GM12878 (cell line): ENCODE data around the gene SGTA. TPM values are rescaled to one million over a fixed set of nuclear protein-coding genes. Genes with fewer than 3 reads are reported as not detected.

Source experiments
- ATAC-seq: fragments of 200-7000 bp; cut with Tn5 transposase; 3 replicates; pipeline ENCODE4 v1.9.1; 2020; ENCODE audit warnings: mild to moderate bottlenecking, moderate library complexity
- BruUV-seq: library from RNA; stranded (reverse); fragments of 400-500 nt; replicated peaks from 2 replicates; lab custom pipeline; 2021; lab: Mats Ljungman, UMichigan
- CTCF ChIA-PET: fragments of 300-600 bp; sonication (Branson Sonifier 250); formaldehyde crosslinking; extraction: SDS; loops from one replicate; lab custom pipeline; 2021; ENCODE audit warnings: inconsistent platforms; lab: Yijun Ruan, JAX
- POLR2A ChIA-PET: fragments of 350-600 bp; formaldehyde crosslinking; extraction: SDS; loops from one replicate; lab custom pipeline; 2021; ENCODE audit warnings: inconsistent platforms; lab: Charles Lee
- RAD21 ChIA-PET: fragments of 300-600 bp; sonication (Branson Sonifier 250); formaldehyde crosslinking; loops from one replicate; lab custom pipeline; 2023; ENCODE audit warnings: antibody characterized with exemption; ENCODE audit not compliant: unreplicated experiment; lab: Charles Lee
- SMC1A ChIA-PET: fragments of 300-600 bp; sonication (Branson Sonifier 250); formaldehyde crosslinking; loops from one replicate; lab custom pipeline; 2023; ENCODE audit not compliant: unreplicated experiment, uncharacterized antibody; lab: Charles Lee
- DNase-seq: peaks from one replicate; pipeline ENCODE4 v3.0.0-alpha.2; 2011; ENCODE audit warnings: low read depth, low spot score
- FAIRE-seq: peaks from 3 replicates; lab custom pipeline; 2011; peaks lifted over from hg19 to GRCh38; lab: Jason Lieb, UNC
- H2AFZ ChIP-seq: 2 replicates; pipeline ENCODE4 v1.6.0; 2011; ENCODE audit warnings: low read depth, low read length, control low read depth; ENCODE audit not compliant: control insufficient read depth
- H3K27ac ChIP-seq: 2 replicates; pipeline ENCODE4 v1.5.1; 2011; ENCODE audit warnings: control low read depth; ENCODE audit not compliant: control insufficient read depth, insufficient read depth
- H3K27me3 ChIP-seq, 2 experiments: replicated peaks in 1 of 2; 2 replicates each; pipeline versions ENCODE4 v1.6.0 to v1.6.1; 2011; ENCODE audit warnings: low read length in 1 of 2; ENCODE audit not compliant: control insufficient read depth in 2 of 2, insufficient read depth in 2 of 2
- H3K36me3 ChIP-seq, 2 experiments: 2 replicates each; pipeline ENCODE4 v1.5.1; 2011; ENCODE audit warnings: low read length in 1 of 2; ENCODE audit not compliant: control insufficient read depth in 2 of 2, insufficient read depth in 2 of 2
- H3K4me1 ChIP-seq: 2 replicates; pipeline ENCODE4 v1.6.1; 2011; ENCODE audit warnings: mild to moderate bottlenecking, low read length, moderate library complexity, mixed read lengths; ENCODE audit not compliant: control insufficient read depth, insufficient read depth
- H3K4me2 ChIP-seq: 2 replicates; pipeline ENCODE4 v1.6.0; 2011; ENCODE audit warnings: control low read depth; ENCODE audit not compliant: control insufficient read depth, insufficient read depth
- H3K4me3 ChIP-seq: fragments of 200-600 bp; sonication (generic); 2 replicates; pipeline ENCODE4 v1.5.1; 2016
- H3K79me2 ChIP-seq: 2 replicates; pipeline ENCODE4 v1.6.0; 2011; ENCODE audit warnings: low read length; ENCODE audit not compliant: control insufficient read depth, insufficient read depth
- H3K9ac ChIP-seq: 2 replicates; pipeline ENCODE4 v1.8.0; 2011; ENCODE audit warnings: low read length, control low read depth, mixed read lengths; ENCODE audit not compliant: control insufficient read depth, insufficient read depth
- H3K9me3 ChIP-seq: replicated peaks from 3 replicates; pipeline ENCODE4 v1.5.1; 2011; ENCODE audit warnings: mild to moderate bottlenecking, low read length; ENCODE audit not compliant: control insufficient read depth, insufficient read depth
- H4K20me1 ChIP-seq: 2 replicates; pipeline ENCODE4 v1.6.0; 2011; ENCODE audit not compliant: control insufficient read depth, insufficient read depth
- CBX3 ChIP-seq: fragments of 200-600 bp; sonication (generic); IDR thresholded peaks from 2 replicates; pipeline ENCODE4 v1.6.1; 2016; ENCODE audit warnings: low read depth, borderline replicate concordance
- CEBPZ ChIP-seq: fragments of 150-350 bp; IDR thresholded peaks from 2 replicates; pipeline ENCODE4 v1.6.1; 2016; ENCODE audit warnings: low read depth, low read length
- MEF2A ChIP-seq: IDR thresholded peaks from 2 replicates; pipeline ENCODE4 v1.6.1; 2011; ENCODE audit warnings: low read depth, mild to moderate bottlenecking, low read length, moderate library complexity; ENCODE audit not compliant: insufficient read depth
- NBN ChIP-seq: fragments of 450-650 bp; IDR thresholded peaks from 2 replicates; pipeline ENCODE4 v1.6.1; 2016
- RFX5 ChIP-seq: IDR thresholded peaks from 2 replicates; pipeline ENCODE4 v1.6.1; 2011; ENCODE audit warnings: low read depth, low read length, improper control_type of control experiment
- TARDBP ChIP-seq: IDR thresholded peaks from 2 replicates; pipeline ENCODE4 v1.6.1; 2016; ENCODE audit warnings: borderline replicate concordance
- ZNF592 ChIP-seq: fragments of 450-650 bp; IDR thresholded peaks from 2 replicates; pipeline ENCODE4 v1.6.1; 2017; ENCODE audit warnings: mild to moderate bottlenecking, moderate library complexity
- ZNF687 ChIP-seq: fragments of 450-650 bp; IDR thresholded peaks from 2 replicates; pipeline ENCODE4 v1.6.1; 2017; ENCODE audit warnings: mild to moderate bottlenecking, moderate library complexity
- ZZZ3 ChIP-seq: IDR thresholded peaks from 2 replicates; pipeline ENCODE4 v1.6.1; 2011; ENCODE audit warnings: low read depth; ENCODE audit not compliant: control insufficient read depth, insufficient read length
- WGBS: methylation state at CpG from one replicate; pipeline ENCODE4 v1.1.6; 2016; ENCODE audit warnings: low lambda C conversion rate; ENCODE audit not compliant: insufficient replicate concordance, insufficient coverage; ENCODE audit errors: missing lambda C conversion rate; 5-methylcytosine and 5-hydroxymethylcytosine counted together
- in situ Hi-C: fragments of 300-500 bp; cut with MboI; formaldehyde crosslinking; loops from 9 replicates; pipeline ENCODE4 v1.14.3; 2018; ENCODE audit warnings: mixed read lengths
- intact Hi-C: fragments of 100-400 bp; cut with micrococcal nuclease; formaldehyde crosslinking; loops from one replicate; pipeline ENCODE4 v1.14.2; 2022; ENCODE audit not compliant: unreplicated experiment
- polyA plus RNA-seq, 11 experiments: library from polyadenylated mRNA; depleted of rRNA in 4 of 11; unstranded in 6 of 11; stranded (reverse) in 5 of 11; fragments of >200 nt; fragmentation: Nextera tagmentation in 4 of 11; fragmentation: Illumina TruSeq in 1 of 11; extraction: Ambion mirVana in 4 of 11; extraction: Trizol in 1 of 11; gene quantifications; 1 replicate in 1 of 11; 2 replicates in 10 of 11; pipeline versions ENCODE4 v1.2.1 to v1.2.3, GENCODE V29; 2011 to 2016; ENCODE audit warnings: inconsistent platforms in 2 of 11, missing spikeins in 2 of 11, low read depth in 1 of 11
- total RNA-seq, 4 experiments: library from RNA; depleted of rRNA in 3 of 4; stranded (reverse); fragments of >200 nt in 3 of 4; fragmentation: Illumina TruSeq in 1 of 4; extraction: Trizol in 1 of 4; gene quantifications; 2 replicates each; pipeline versions ENCODE4 v1.2.1 to v1.2.3, GENCODE V29; 2013 to 2021

Gene SGTA
- total and polyA plus RNA-seq, 10 of the 15 experiments (the other 5 are each of a cell fraction or from before 2014, with no cell fraction given) = 2.0 to 102 (median 48.2) TPM

DNA sequence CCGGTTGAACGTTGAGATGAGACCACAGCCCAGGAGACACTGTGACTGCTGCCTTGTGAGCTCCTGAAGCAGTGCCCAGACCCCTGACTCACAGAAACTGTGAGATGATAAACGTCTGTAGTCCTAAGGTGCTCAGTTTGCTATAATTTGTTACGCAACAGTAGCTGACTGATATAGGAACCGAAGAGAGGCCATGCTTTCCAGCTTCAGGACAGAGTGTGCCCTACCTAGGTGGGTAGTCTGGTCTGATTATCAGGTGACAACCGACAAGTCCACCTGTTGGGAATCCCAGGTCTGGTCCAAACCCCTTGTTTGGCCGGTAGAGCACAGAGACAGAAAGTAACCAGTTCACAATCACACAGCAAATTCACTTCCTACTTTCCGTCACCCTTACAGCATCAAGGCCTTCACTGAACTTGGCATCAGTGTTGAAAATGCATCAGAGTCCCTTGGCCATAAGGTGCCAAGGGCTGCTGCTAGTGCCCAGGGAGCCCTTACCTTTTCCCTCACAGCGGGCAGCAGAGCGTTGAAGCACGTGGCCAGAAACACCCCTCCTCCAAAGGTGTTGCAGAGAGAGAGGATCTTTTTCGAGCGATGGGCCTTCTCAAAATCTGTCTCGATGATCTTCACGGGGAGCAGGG lies 46.4 kb downstream of the SGTA start (continued):
- TF ChIP-seq ZNF592 (no peak), NBN (no peak)

DNA sequence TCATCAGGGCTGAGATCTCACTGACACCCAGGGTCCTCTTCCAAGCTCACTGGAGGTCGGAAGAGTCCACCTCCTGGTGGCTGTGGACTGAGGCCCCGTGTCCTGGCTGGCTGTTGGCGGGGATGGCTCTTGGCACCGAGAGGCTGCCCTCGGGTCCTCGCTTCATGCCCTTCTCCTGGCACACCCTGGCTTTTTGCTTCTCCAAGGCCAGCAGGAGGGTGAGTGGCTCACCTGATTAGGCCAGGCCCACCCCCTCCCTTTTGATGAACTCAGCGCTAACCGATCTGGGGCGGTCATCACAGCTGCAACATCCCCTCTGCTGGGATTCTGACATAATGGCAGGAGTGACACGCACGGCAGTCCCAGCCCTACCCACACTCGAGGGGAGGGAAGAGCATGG lies 47.7 kb downstream of the SGTA start:
- FAIRE-seq (no peak), DNase-seq (no peak), ATAC-seq (no peak)
- H3K4me3 ChIP-seq = no peak overlapping the region
- no peak overlapping the region for H3K4me2 ChIP-seq
- BruUV-seq = no TSS peak
- no peak overlapping the region for H3K27ac ChIP-seq
- in situ Hi-C loops = no loop called here
- no peak overlapping the region for H3K9ac ChIP-seq
- H3K4me1 ChIP-seq = no peaks in the 10 kb centered on the region
- SMC1A ChIA-PET = interaction anchor here (1.1 kb wide), 1 partner anchor 87 kb away, joined by 3 read pairs; no protein-coding TSS in a partner anchor
- no peaks in the 10 kb centered on the region for H4K20me1 ChIP-seq
- H3K79me2 ChIP-seq = peaks cover 14% of the 10 kb centered on the region
- H3K36me3 ChIP-seq = peaks cover 11 to 15% of the 10 kb centered on the region in 2 experiments; a peak in 3 of 4 replicates
- H2AFZ ChIP-seq = no peak overlapping the region
- POLR2A ChIA-PET = no interaction called here
- H3K9me3 ChIP-seq = peaks cover 8% of the 10 kb centered on the region; the same call in 2 of the 3 replicates
- RAD21 ChIA-PET = interaction anchor here (1.1 kb wide), 1 partner anchor 12 kb away, joined by 3 read pairs; no protein-coding TSS in a partner anchor
- CTCF ChIA-PET = interaction anchor here (1.2 to 1.3 kb wide), 2 partner anchors 14 to 87 kb away, joined by 5 to 6 read pairs; no protein-coding TSS in a partner anchor
- WGBS = 98% methylated on average over 12 of the region's 12 CpGs
- intact Hi-C loops = loop anchor here (5.0 kb wide), 1 partner anchor 68 kb away; no protein-coding TSS in a partner anchor
- no peaks in the 10 kb centered on the region for H3K27me3 ChIP-seq
- TF ChIP-seq CEBPZ = no peak
- no peak for TF ChIP-seq TARDBP
- no peak for TF ChIP-seq ZNF687
- no peak for TF ChIP-seq CBX3
- no peak for TF ChIP-seq MEF2A
- no peak for TF ChIP-seq ZZZ3
- no peak for TF ChIP-seq RFX5
